ENCODE data around the gene HIC2. TPM values are rescaled to one million over a fixed set of nuclear protein-coding genes. Genes with fewer than 3 reads are reported as not detected.
A peak's percentile ranks its signal among the peaks of the same experiment; 100 is the strongest.
"Not testable (repeated sequence)": the region's sequence is repeated elsewhere in the genome, so short reads cannot be mapped to it uniquely, and the experiment has no call there.

Gene HIC2
- total and polyA plus RNA-seq, 2 of the 13 experiments (the other 11 are each of a cell fraction or from before 2014, with no cell fraction given) = 5.0 to 13.7 TPM

DNA sequence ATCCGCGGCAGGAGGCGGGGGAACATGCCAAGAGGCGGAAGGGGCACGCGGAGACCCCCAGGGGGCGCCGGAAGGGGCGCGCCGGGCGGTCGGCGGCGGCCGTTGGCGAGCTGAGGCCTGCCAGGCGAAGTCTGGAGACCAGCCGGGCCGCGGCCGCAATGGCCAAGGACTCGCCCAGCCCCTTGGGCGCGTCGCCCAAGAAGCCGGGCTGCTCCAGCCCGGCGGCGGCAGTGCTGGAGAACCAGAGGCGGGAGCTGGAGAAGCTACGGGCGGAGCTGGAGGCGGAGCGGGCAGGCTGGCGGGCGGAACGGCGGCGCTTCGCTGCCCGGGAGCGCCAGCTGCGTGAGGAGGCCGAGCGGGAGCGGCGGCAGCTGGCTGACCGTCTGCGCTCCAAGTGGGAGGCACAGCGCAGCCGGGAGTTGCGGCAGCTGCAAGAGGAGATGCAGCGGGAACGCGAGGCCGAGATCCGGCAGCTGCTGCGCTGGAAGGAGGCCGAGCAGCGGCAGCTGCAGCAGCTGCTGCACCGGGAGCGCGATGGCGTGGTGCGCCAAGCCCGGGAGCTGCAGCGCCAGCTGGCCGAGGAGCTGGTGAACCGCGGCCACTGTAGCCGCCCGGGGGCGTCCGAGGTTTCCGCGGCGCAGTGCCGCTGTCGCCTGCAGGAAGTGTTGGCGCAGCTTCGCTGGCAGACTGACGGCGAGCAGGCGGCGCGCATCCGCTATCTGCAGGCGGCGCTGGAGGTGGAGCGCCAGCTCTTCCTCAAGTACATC lies 33.3 kb upstream of the HIC2 start, which contains the start of gene RIMBP3B:
RIMBP3B (plus strand) TSS at position 51 of the 767 bp plus-strand sequence; CDS start at position 159, 108 bp downstream.
- H3K4me3 ChIP-seq (replicated peaks in 1 of 3; ENCODE audit: insufficient read depth in 1 of 3, low read depth in 2 of 3, low read length in 3 of 3); H3K27ac ChIP-seq (ENCODE audit: extremely low read length, insufficient read depth, low read length); DNase-seq (ENCODE audit: low spot score); H3K36me3 ChIP-seq (replicated peaks in 1 of 2; ENCODE audit: control insufficient read depth in 1 of 2, insufficient read depth in 2 of 2, low read length in 2 of 2); H3K4me2 ChIP-seq (ENCODE audit: low read depth, low read length); H3K9me3 ChIP-seq (ENCODE audit: low read length); H3K27me3 ChIP-seq (ENCODE audit: control insufficient read depth in 1 of 2, insufficient read depth in 2 of 2, low read length in 2 of 2); BruUV-seq (replicated peaks); H3K79me2 ChIP-seq (ENCODE audit: insufficient read depth, low read length); H3K9ac ChIP-seq (ENCODE audit: insufficient read depth, low read depth, low read length); intact Hi-C loops (cut with micrococcal nuclease; ENCODE audit: unreplicated experiment); H3K4me1 ChIP-seq (ENCODE audit: insufficient read depth, low read length); H4K20me1 ChIP-seq (ENCODE audit: insufficient read depth, low read length); in situ Hi-C loops (cut with HindIII; ENCODE audit: extremely low pct_ligation_motif_present, low pct_unique_long_range_greater_than_20kb); FAIRE-seq; POLR2A ChIA-PET; CTCF ChIA-PET (ENCODE audit: low intra/inter-chr PET ratio, low total read pairs); H2AFZ ChIP-seq (ENCODE audit: low read length): not testable (repeated sequence)
- WGBS (ENCODE audit: low lambda C conversion rate) = no CpG with 5 or more reads among the region's 91 CpGs
- ATAC-seq = peak; percentile 91

DNA sequence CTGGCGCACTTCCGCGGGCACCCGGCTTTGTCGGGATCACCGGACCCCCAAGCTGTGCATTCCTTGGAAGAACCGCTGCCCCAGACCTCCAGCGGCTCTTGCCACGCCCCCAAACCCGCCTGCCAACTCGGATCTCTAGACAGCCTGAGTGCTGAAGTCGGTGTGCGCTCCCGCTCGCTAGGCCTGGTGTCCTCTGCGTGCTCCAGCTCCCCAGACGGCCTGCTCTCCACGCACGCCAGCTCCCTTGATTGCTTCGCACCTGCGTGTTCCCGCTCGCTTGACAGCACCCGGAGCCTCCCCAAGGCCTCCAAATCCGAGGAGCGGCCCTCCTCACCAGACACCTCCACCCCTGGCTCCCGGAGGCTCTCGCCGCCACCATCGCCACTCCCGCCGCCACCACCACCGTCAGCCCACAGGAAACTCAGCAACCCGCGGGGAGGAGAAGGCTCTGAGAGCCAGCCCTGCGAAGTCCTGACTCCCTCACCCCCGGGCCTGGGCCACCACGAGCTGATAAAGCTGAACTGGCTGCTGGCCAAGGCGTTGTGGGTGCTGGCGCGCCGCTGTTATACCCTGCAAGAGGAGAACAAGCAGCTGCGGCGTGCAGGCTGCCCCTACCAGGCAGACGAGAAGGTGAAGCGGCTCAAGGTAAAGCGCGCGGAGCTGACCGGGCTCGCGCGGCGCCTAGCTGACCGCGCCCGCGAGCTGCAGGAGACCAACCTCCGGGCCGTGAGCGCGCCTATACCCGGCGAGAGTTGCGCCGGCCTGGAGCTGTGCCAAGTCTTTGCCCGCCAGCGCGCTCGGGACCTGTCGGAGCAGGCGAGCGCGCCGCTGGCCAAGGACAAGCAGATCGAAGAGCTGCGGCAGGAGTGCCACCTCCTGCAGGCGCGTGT lies 32.5 kb upstream of the HIC2 start:
- CTCF ChIA-PET (ENCODE audit: low intra/inter-chr PET ratio, low total read pairs); intact Hi-C loops (cut with micrococcal nuclease; ENCODE audit: unreplicated experiment); FAIRE-seq; H3K79me2 ChIP-seq (ENCODE audit: insufficient read depth, low read length); DNase-seq (ENCODE audit: low spot score); H3K4me1 ChIP-seq (ENCODE audit: insufficient read depth, low read length); H3K27me3 ChIP-seq (ENCODE audit: control insufficient read depth in 1 of 2, insufficient read depth in 2 of 2, low read length in 2 of 2); H3K36me3 ChIP-seq (replicated peaks in 1 of 2; ENCODE audit: control insufficient read depth in 1 of 2, insufficient read depth in 2 of 2, low read length in 2 of 2); POLR2A ChIA-PET; BruUV-seq (replicated peaks); H3K4me2 ChIP-seq (ENCODE audit: low read depth, low read length); H3K27ac ChIP-seq (ENCODE audit: extremely low read length, insufficient read depth, low read length); H4K20me1 ChIP-seq (ENCODE audit: insufficient read depth, low read length); H2AFZ ChIP-seq (ENCODE audit: low read length); H3K4me3 ChIP-seq (replicated peaks in 1 of 3; ENCODE audit: insufficient read depth in 1 of 3, low read depth in 2 of 3, low read length in 3 of 3); H3K9ac ChIP-seq (ENCODE audit: insufficient read depth, low read depth, low read length); in situ Hi-C loops (cut with HindIII; ENCODE audit: extremely low pct_ligation_motif_present, low pct_unique_long_range_greater_than_20kb); H3K9me3 ChIP-seq (ENCODE audit: low read length): not testable (repeated sequence)
- peak; percentile 58 for ATAC-seq
- WGBS (ENCODE audit: low lambda C conversion rate) = no CpG with 5 or more reads among the region's 79 CpGs

DNA sequence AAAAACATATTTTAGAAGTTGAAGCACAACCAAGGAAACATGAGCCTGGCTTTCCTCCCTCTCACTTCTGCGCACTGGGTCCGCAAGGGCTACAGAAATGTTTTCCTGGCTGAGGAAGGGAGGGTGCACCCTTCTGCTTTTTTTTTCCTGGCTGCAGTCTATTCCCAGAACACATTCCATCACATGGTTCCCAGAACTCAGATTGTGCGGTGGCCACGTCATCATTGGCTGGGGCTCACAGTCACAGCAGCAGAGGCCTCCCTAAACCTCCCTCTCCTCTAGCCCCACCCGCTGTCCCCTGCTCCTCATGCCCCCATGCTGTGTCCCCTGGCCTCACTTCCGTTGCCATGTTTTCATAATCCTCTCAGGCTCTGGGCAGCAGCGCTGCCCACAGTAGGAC lies 27.7 kb upstream of the HIC2 start:
- POLR2A ChIA-PET; ATAC-seq; FAIRE-seq; BruUV-seq (replicated peaks); H3K9ac ChIP-seq (ENCODE audit: insufficient read depth, low read depth, low read length); CTCF ChIA-PET (ENCODE audit: low intra/inter-chr PET ratio, low total read pairs); H3K36me3 ChIP-seq (replicated peaks in 1 of 2; ENCODE audit: control insufficient read depth in 1 of 2, insufficient read depth in 2 of 2, low read length in 2 of 2); H3K4me2 ChIP-seq (ENCODE audit: low read depth, low read length); intact Hi-C loops (cut with micrococcal nuclease; ENCODE audit: unreplicated experiment); H3K79me2 ChIP-seq (ENCODE audit: insufficient read depth, low read length); H3K4me3 ChIP-seq (replicated peaks in 1 of 3; ENCODE audit: insufficient read depth in 1 of 3, low read depth in 2 of 3, low read length in 3 of 3); H4K20me1 ChIP-seq (ENCODE audit: insufficient read depth, low read length); H3K4me1 ChIP-seq (ENCODE audit: insufficient read depth, low read length); DNase-seq (ENCODE audit: low spot score); in situ Hi-C loops (cut with HindIII; ENCODE audit: extremely low pct_ligation_motif_present, low pct_unique_long_range_greater_than_20kb); H3K9me3 ChIP-seq (ENCODE audit: low read length); H3K27me3 ChIP-seq (ENCODE audit: control insufficient read depth in 1 of 2, insufficient read depth in 2 of 2, low read length in 2 of 2); H3K27ac ChIP-seq (ENCODE audit: extremely low read length, insufficient read depth, low read length); H2AFZ ChIP-seq (ENCODE audit: low read length): not testable (repeated sequence)
- WGBS (ENCODE audit: low lambda C conversion rate) = no CpG with 5 or more reads among the region's 7 CpGs

DNA sequence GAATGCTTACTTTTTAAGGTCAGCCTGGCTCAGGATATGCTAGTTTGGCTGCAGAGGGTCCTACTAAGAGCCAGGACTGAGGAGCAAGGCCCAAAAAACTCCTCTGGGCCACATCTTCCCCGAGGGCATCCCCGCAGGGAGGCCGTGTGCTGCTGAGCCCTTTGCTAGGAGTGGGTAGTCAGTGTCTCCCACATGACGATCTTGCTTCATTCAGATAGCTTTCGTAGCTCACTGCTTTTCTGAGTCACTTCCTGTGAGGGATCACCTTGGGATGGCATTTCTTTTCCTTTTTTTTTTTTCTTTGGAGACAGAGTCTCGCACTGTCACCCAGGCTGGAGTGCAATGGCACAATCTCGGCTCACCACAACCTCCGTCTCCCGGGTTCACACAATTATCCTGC lies 27.2 kb upstream of the HIC2 start:
- H3K4me2 ChIP-seq (ENCODE audit: low read depth, low read length); H4K20me1 ChIP-seq (ENCODE audit: insufficient read depth, low read length); H3K4me1 ChIP-seq (ENCODE audit: insufficient read depth, low read length); H2AFZ ChIP-seq (ENCODE audit: low read length); H3K4me3 ChIP-seq (replicated peaks in 1 of 3; ENCODE audit: insufficient read depth in 1 of 3, low read depth in 2 of 3, low read length in 3 of 3); in situ Hi-C loops (cut with HindIII; ENCODE audit: extremely low pct_ligation_motif_present, low pct_unique_long_range_greater_than_20kb); FAIRE-seq; H3K9me3 ChIP-seq (ENCODE audit: low read length); CTCF ChIA-PET (ENCODE audit: low intra/inter-chr PET ratio, low total read pairs); H3K79me2 ChIP-seq (ENCODE audit: insufficient read depth, low read length); DNase-seq (ENCODE audit: low spot score); ATAC-seq; H3K36me3 ChIP-seq (replicated peaks in 1 of 2; ENCODE audit: control insufficient read depth in 1 of 2, insufficient read depth in 2 of 2, low read length in 2 of 2); BruUV-seq (replicated peaks); H3K27me3 ChIP-seq (ENCODE audit: control insufficient read depth in 1 of 2, insufficient read depth in 2 of 2, low read length in 2 of 2); POLR2A ChIA-PET; H3K9ac ChIP-seq (ENCODE audit: insufficient read depth, low read depth, low read length); H3K27ac ChIP-seq (ENCODE audit: extremely low read length, insufficient read depth, low read length); intact Hi-C loops (cut with micrococcal nuclease; ENCODE audit: unreplicated experiment): not testable (repeated sequence)
- no CpG with 5 or more reads among the region's 9 CpGs for WGBS (ENCODE audit: low lambda C conversion rate)

Measured in HepG2 (cell line).